OCI-LY7 (cell line): ENCODE data around the gene ROMO1. TPM values are rescaled to one million over a fixed set of nuclear protein-coding genes. Genes with fewer than 3 reads are reported as not detected.

Source experiments
- BruUV-seq: library from RNA; stranded (reverse); fragments of 400-500 nt; replicated peaks from 2 replicates; lab custom pipeline; 2021; lab: Mats Ljungman, UMichigan
- CTCF ChIA-PET: fragments of 300-600 bp; sonication (Branson Sonifier 250); formaldehyde crosslinking; loops from one replicate; lab custom pipeline; 2022; ENCODE audit warnings: antibody characterized with exemption; ENCODE audit not compliant: unreplicated experiment; lab: Charles Lee
- POLR2A ChIA-PET: fragments of 300-600 bp; sonication (Branson Sonifier 250); formaldehyde crosslinking; loops from one replicate; lab custom pipeline; 2022; ENCODE audit warnings: antibody characterized with exemption; lab: Charles Lee
- DNase-seq: peaks from one replicate; pipeline ENCODE4 v3.0.0-alpha.2; 2015; ENCODE audit warnings: low spot score
- H2AFZ ChIP-seq: fragments of 200-600 bp; sonication (generic), shearing (Covaris generic); 2 replicates; pipeline ENCODE4 v1.6.1; 2014; ENCODE audit warnings: mild to moderate bottlenecking, antibody characterized with exemption, low read length, moderate library complexity
- H3K27ac ChIP-seq: fragments of 200-600 bp; sonication (generic); 2 replicates; pipeline ENCODE4 v1.5.1; 2014; ENCODE audit warnings: mixed run types, low read depth, mild to moderate bottlenecking, moderate library complexity, low read length, inconsistent platforms; ENCODE audit not compliant: poor library complexity, severe bottlenecking
- H3K36me3 ChIP-seq: fragments of 200-600 bp; sonication (generic); 2 replicates; pipeline ENCODE4 v1.6.1; 2014; ENCODE audit warnings: mild to moderate bottlenecking, antibody characterized with exemption, low read length, moderate library complexity, mixed read lengths; ENCODE audit not compliant: insufficient read depth
- H3K4me1 ChIP-seq: fragments of 200-600 bp; sonication (generic); 2 replicates; pipeline ENCODE4 v1.5.1; 2014; ENCODE audit warnings: mild to moderate bottlenecking, low read length; ENCODE audit not compliant: insufficient read depth, poor library complexity, severe bottlenecking
- H3K4me2 ChIP-seq: fragments of 200-600 bp; sonication (generic); 2 replicates; pipeline ENCODE4 v1.6.1; 2014; ENCODE audit warnings: mild to moderate bottlenecking, low read length
- H3K4me3 ChIP-seq: fragments of 200-600 bp; sonication (generic); 2 replicates; pipeline ENCODE4 v1.5.1; 2014; ENCODE audit warnings: mild to moderate bottlenecking, low read depth, low read length; ENCODE audit not compliant: poor library complexity, severe bottlenecking
- H3K79me2 ChIP-seq: fragments of 200-600 bp; sonication (generic); 2 replicates; pipeline ENCODE4 v1.6.1; 2016; ENCODE audit warnings: low read depth, mild to moderate bottlenecking, low read length, moderate library complexity, mixed read lengths; ENCODE audit not compliant: insufficient read depth
- H3K9me2 ChIP-seq: fragments of 200-600 bp; sonication (generic); 2 replicates; pipeline ENCODE4 v1.6.1; 2016; ENCODE audit warnings: mild to moderate bottlenecking, low read length, mixed read lengths; ENCODE audit not compliant: insufficient read depth
- H3K9me3 ChIP-seq: fragments of 200-600 bp; sonication (generic); 2 replicates; pipeline ENCODE4 v1.6.1; 2014; ENCODE audit warnings: mild to moderate bottlenecking, mixed run types, low read length, mixed read lengths
- H4K20me1 ChIP-seq: fragments of 200-600 bp; sonication (generic); 2 replicates; pipeline ENCODE4 v1.6.1; 2014; ENCODE audit warnings: mild to moderate bottlenecking, antibody characterized with exemption, low read length, moderate library complexity, mixed read lengths; ENCODE audit not compliant: insufficient read depth
- EZH2phosphoT487 ChIP-seq: fragments of 200-600 bp; sonication (generic); IDR thresholded peaks from 2 replicates; pipeline ENCODE4 v1.6.1; 2018; ENCODE audit warnings: low read depth, borderline replicate concordance, mild to moderate bottlenecking, mixed run types, antibody characterized with exemption, low read length, moderate library complexity, mixed read lengths
- intact Hi-C: fragments of 100-400 bp; cut with micrococcal nuclease; formaldehyde crosslinking; loops from one replicate; pipeline ENCODE4 v1.10.0; 2022; ENCODE audit not compliant: unreplicated experiment
- total RNA-seq, 2 experiments: library from RNA; depleted of rRNA in 1 of 2; stranded (reverse); fragments of >200 nt in 1 of 2; shearing (Covaris generic) in 1 of 2; gene quantifications; 2 replicates each; pipeline ENCODE4 v1.2.3, GENCODE V29; 2014 to 2022
- TF ChIP-seq, protein P1 (sequence below): fragments of 200-600 bp; sonication (generic); conservative IDR thresholded peaks from 2 replicates; pipeline ENCODE4 v1.5.1; 2014; ENCODE audit warnings: mild to moderate bottlenecking, antibody characterized with exemption, low read length, moderate library complexity, mixed read lengths

ROMO1 gene
- total RNA-seq, 2 experiments from 2014 or later: 164 to 393 TPM

GRCh38 chr20:35661908-35662307, 37.3 kb upstream of the ROMO1 start:
- Histone ChIP-seq H3K36me3 (peaks cover 51% of the 10 kb centered on the region), H3K4me1 (peaks cover 46% of the 10 kb centered on the region), H3K79me2 (peaks cover 78% of the 10 kb centered on the region), H3K9me2 (no peaks in the 10 kb centered on the region), H3K9me3 (no peaks in the 10 kb centered on the region; the same call in 1 of the 2 replicates), H4K20me1 (peaks cover 56% of the 10 kb centered on the region), H3K27ac (no peak overlapping the region), H3K4me3 (peak overlapping the region; percentile 76), H3K4me2 (peak overlapping the region; percentile 96), H2AFZ (no peak overlapping the region)
- CTCF ChIA-PET: no interaction called here
- BruUV-seq: no TSS peak
- intact Hi-C loops: loop anchor here (5.0 to 10.0 kb wide), 2 partner anchors 80 to 97 kb away; partner anchors contain the start of gene RBM39
- POLR2A ChIA-PET: interaction anchor here (0.6 kb wide), 1 partner anchor 121 kb away, joined by 3 read pairs; no protein-coding TSS in a partner anchor
- TF ChIP-seq, protein P1, sequence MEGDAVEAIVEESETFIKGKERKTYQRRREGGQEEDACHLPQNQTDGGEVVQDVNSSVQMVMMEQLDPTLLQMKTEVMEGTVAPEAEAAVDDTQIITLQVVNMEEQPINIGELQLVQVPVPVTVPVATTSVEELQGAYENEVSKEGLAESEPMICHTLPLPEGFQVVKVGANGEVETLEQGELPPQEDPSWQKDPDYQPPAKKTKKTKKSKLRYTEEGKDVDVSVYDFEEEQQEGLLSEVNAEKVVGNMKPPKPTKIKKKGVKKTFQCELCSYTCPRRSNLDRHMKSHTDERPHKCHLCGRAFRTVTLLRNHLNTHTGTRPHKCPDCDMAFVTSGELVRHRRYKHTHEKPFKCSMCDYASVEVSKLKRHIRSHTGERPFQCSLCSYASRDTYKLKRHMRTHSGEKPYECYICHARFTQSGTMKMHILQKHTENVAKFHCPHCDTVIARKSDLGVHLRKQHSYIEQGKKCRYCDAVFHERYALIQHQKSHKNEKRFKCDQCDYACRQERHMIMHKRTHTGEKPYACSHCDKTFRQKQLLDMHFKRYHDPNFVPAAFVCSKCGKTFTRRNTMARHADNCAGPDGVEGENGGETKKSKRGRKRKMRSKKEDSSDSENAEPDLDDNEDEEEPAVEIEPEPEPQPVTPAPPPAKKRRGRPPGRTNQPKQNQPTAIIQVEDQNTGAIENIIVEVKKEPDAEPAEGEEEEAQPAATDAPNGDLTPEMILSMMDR: no peak
- TF ChIP-seq EZH2phosphoT487: no peak
- no peak for DNase-seq

DNA sequence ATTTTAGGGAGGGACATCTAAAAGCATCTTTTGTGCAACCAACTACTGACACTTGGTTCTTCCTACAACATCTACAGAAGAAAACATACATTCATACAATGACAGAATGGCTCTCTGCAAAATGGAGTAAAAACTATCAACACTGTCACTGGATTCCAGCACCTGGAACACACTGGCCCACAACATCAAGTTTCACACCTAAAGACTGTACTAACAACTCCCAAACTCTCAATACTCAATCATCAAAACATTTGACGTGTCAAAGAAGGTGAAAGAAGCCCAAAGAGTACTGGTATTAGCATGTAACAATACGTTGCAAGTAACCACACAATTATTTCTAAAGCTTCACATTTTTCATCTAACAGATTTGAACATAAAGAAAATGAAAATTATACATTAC, 36.7 kb upstream of the ROMO1 start:
- ChIA-PET CTCF (no interaction called here), POLR2A (interaction anchor here (0.5 kb wide), 1 partner anchor 31 kb away, joined by 3 read pairs; no protein-coding TSS in a partner anchor)
- intact Hi-C loops: loop anchor here (5.0 to 10.0 kb wide), 2 partner anchors 80 to 98 kb away; partner anchors contain the start of gene RBM39
- no peak for DNase-seq
- no peaks in the 10 kb centered on the region; the same call in 1 of the 2 replicates for H3K9me3 ChIP-seq
- no peaks in the 10 kb centered on the region for H3K9me2 ChIP-seq
- H3K36me3 ChIP-seq: peaks cover 46% of the 10 kb centered on the region
- H4K20me1 ChIP-seq: peaks cover 50% of the 10 kb centered on the region
- no TSS peak for BruUV-seq
- H3K4me2 ChIP-seq: peak overlapping the region; percentile 96
- peaks cover 72% of the 10 kb centered on the region for H3K79me2 ChIP-seq
- H3K27ac ChIP-seq: no peak overlapping the region
- H3K4me1 ChIP-seq: peaks cover 39% of the 10 kb centered on the region
- H2AFZ ChIP-seq: no peak overlapping the region
- no peak for TF ChIP-seq EZH2phosphoT487
- H3K4me3 ChIP-seq: peak overlapping the region; percentile 76

DNA sequence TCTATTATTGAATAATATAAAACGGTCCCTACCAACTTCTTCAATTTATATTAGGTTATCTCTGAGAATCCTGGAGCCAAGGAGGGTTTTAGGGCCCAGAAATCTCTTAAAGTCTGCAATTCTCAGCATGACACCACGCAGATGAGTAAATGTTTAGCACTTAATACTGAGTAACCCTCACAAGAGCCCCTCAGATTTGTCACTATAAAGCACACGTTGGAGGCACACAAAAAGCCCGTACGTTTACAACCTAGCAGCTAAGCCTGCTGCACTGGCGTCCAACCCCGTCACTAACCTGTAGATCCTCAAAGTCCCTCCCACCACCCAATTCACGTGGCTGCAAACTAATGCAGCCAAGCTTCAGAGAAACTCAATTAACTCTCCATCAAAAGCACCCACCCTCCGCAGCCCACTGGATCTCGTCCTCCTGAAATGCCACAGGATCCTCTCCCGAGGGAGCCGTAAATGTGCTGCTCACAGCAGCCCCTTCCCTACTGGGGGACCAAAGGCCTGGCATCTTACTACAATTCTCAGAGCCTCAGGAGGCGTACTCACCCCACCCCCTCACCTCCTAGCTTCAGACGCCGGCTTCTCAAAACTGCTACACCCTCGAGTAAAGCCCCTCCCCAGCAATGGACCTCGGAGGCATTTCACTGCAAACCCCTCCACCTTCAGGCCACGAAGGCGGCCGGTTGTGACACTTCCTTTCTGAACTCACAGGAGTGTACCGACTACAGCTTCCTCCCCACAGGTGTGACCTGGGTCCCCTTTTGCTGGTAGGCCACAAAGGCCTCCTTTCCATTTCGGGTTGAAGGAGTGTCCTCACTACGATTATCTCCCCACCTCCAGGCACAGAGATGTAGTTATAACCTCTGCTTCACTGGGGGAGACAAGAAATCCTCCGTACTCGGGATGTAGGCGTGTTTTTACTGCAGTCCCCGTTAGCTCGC, 35.4 kb upstream of the ROMO1 start:
- BruUV-seq: no TSS peak
- peak; percentile 87 for DNase-seq
- TF ChIP-seq EZH2phosphoT487: no peak
- TF ChIP-seq, protein P1: no peak; the same call in 1 of the 2 replicates
- Histone ChIP-seq H3K9me2 (no peaks in the 10 kb centered on the region), H4K20me1 (peaks cover 45% of the 10 kb centered on the region), H3K36me3 (peaks cover 47% of the 10 kb centered on the region), H3K4me2 (peak overlapping the region; percentile 96), H3K4me1 (peaks cover 39% of the 10 kb centered on the region), H2AFZ (no peak overlapping the region; the same call in 1 of the 2 replicates), H3K4me3 (peak overlapping the region; percentile 76), H3K79me2 (peaks cover 59% of the 10 kb centered on the region), H3K27ac (peak overlapping the region; percentile 74), H3K9me3 (no peaks in the 10 kb centered on the region; the same call in 1 of the 2 replicates)
- ChIA-PET POLR2A (interaction anchor here (0.6 to 1.3 kb wide), 5 partner anchors 13 to 427 kb away, joined by 3 to 4 read pairs (median 3); no protein-coding TSS in a partner anchor), CTCF (no interaction called here)
- intact Hi-C loops: loop anchor here (1.0 to 10.0 kb wide), 3 partner anchors 46 to 99 kb away; partner anchors contain the start of gene RBM39
